CD4-positive, alpha-beta T cell (primary cell): ENCODE results near the gene OXA1L. TPM values are rescaled to one million over a fixed set of nuclear protein-coding genes. Genes with fewer than 3 reads are reported as not detected.
"Not testable (repeated sequence)": the region's sequence is repeated elsewhere in the genome, so short reads cannot be mapped to it uniquely, and the experiment has no call there.

Experiments
- ATAC-seq: fragments of 200-7000 bp; cut with Tn5 transposase; one replicate; pipeline ENCODE4 v1.10.0; 2022; ENCODE audit warnings: mild to moderate bottlenecking; ENCODE audit not compliant: poor library complexity
- CTCF ChIA-PET: fragments of 350-600 bp; sonication (Branson Sonifier 250); formaldehyde crosslinking; loops from one replicate; lab custom pipeline; 2021; ENCODE audit warnings: antibody characterized with exemption, inconsistent platforms; lab: Charles Lee
- POLR2A ChIA-PET: fragments of 350-600 bp; sonication (Branson Sonifier 250); formaldehyde crosslinking; loops from one replicate; lab custom pipeline; 2021; ENCODE audit warnings: antibody characterized with exemption, inconsistent platforms; lab: Charles Lee
- DNase-seq, 14 experiments: peaks; one replicate each; pipeline ENCODE4 v3.0.0-alpha.2; 2013 to 2020; ENCODE audit warnings: mixed read lengths in 2 of 14
- H3K27ac ChIP-seq, 2 donors: one replicate each; pipeline versions ENCODE4 v1.5.1 to v1.7.0; 2013; ENCODE audit warnings: low read length in 2 of 2, low read depth in 1 of 2, mild to moderate bottlenecking in 1 of 2
- H3K27me3 ChIP-seq, 2 experiments: 1 replicate in 1 of 2; 2 replicates in 1 of 2; pipeline versions ENCODE4 v1.6.1 to v1.7.0; 2013; ENCODE audit warnings: low read length in 2 of 2, control low read depth in 1 of 2, mild to moderate bottlenecking in 1 of 2, moderate library complexity in 1 of 2; ENCODE audit not compliant: insufficient read depth in 2 of 2, control insufficient read depth in 1 of 2
- H3K36me3 ChIP-seq: one replicate; pipeline ENCODE4 v1.6.1; 2013; ENCODE audit warnings: low read length, control low read depth; ENCODE audit not compliant: insufficient read depth
- H3K4me1 ChIP-seq: one replicate; pipeline ENCODE4 v1.6.1; 2013; ENCODE audit warnings: low read length, control low read depth; ENCODE audit not compliant: insufficient read depth
- H3K4me3 ChIP-seq: one replicate; pipeline ENCODE4 v1.5.1; 2013; ENCODE audit warnings: mild to moderate bottlenecking, low read length, moderate library complexity
- H3K9me3 ChIP-seq, 2 experiments: 1 replicate in 1 of 2; 2 replicates in 1 of 2; pipeline versions ENCODE4 v1.6.1 to v1.7.0; 2013; ENCODE audit warnings: low read length in 2 of 2, mild to moderate bottlenecking in 2 of 2, control low read depth in 1 of 2, moderate library complexity in 1 of 2; ENCODE audit not compliant: control insufficient read depth in 1 of 2, insufficient read depth in 1 of 2
- H3K27ac Mint-ChIP-seq: one replicate; pipeline ENCODE4 v1.8.0; 2020; ENCODE audit warnings: mixed read lengths
- H3K27me3 Mint-ChIP-seq: one replicate; pipeline ENCODE4 v1.8.0; 2021; ENCODE audit warnings: mixed read lengths
- H3K36me3 Mint-ChIP-seq: one replicate; pipeline ENCODE4 v1.8.0; 2021; ENCODE audit warnings: low read depth, mixed read lengths
- H3K4me1 Mint-ChIP-seq: one replicate; pipeline ENCODE4 v1.8.0; 2021; ENCODE audit warnings: low read depth, mixed read lengths
- H3K4me3 Mint-ChIP-seq: one replicate; pipeline ENCODE4 v1.8.0; 2020; ENCODE audit warnings: mild to moderate bottlenecking, mixed read lengths
- H3K9me3 Mint-ChIP-seq: one replicate; pipeline ENCODE4 v1.8.0; 2020; ENCODE audit warnings: mixed read lengths
- CTCF ChIP-seq: fragments of 200-600 bp; IDR thresholded peaks from one replicate; pipeline ENCODE4 v1.8.0; 2022; ENCODE audit warnings: antibody characterized with exemption, mild to moderate bottlenecking
- intact Hi-C, 2 experiments: fragments of 100-400 bp; cut with DNase I in 1 of 2; cut with micrococcal nuclease in 1 of 2; formaldehyde crosslinking; loops; one replicate each; pipeline versions ENCODE4 v1.15.1 to v1.9.0; 2023 to 2025; cut with DNase I, micrococcal nuclease
- total RNA-seq, 174 experiments: library from RNA in 2 of 174; stranded (reverse) in 2 of 174; gene quantifications; one replicate each; pipeline ENCODE4 v1.2.3 and lab custom pipeline; 2021 to 2026

Gene OXA1L
- total RNA-seq, 2 experiments from 2014 or later = 176 to 177 TPM

GRCh38 chr14:22773162-22774010 lies 6.9 kb downstream of the OXA1L start:
- no peak overlapping the region for H3K4me3 Mint-ChIP-seq
- ChIA-PET CTCF (interaction anchor here (1.7 kb wide), 1 partner anchor 12 kb away, joined by 6 read pairs; no protein-coding TSS in a partner anchor), POLR2A (interaction anchor here (1.0 kb wide), 1 partner anchor 13 kb away, joined by 4 read pairs; no protein-coding TSS in a partner anchor)
- DNase-seq (no peak), ATAC-seq (no peak)
- peaks cover 12% of the 10 kb centered on the region for H3K4me1 Mint-ChIP-seq
- no peak overlapping the region for H3K27ac Mint-ChIP-seq
- no peaks in the 10 kb centered on the region for H3K27me3 Mint-ChIP-seq
- no peaks in the 10 kb centered on the region for H3K9me3 Mint-ChIP-seq
- H3K36me3 Mint-ChIP-seq = peaks cover 67% of the 10 kb centered on the region
- no peak overlapping the region for H3K4me3 ChIP-seq
- no peak for TF ChIP-seq CTCF
- H3K9me3 ChIP-seq = no peaks in the 10 kb centered on the region
- H3K36me3 ChIP-seq = peaks cover 54% of the 10 kb centered on the region
- H3K27me3 ChIP-seq = no peaks in the 10 kb centered on the region
- no peaks in the 10 kb centered on the region for H3K4me1 ChIP-seq
- H3K27ac ChIP-seq = no peak overlapping the region
- intact Hi-C loops = no loop called here

- Histone ChIP-seq H3K4me3 (no peak overlapping the region), H3K4me1 (no peaks in the 10 kb centered on the region), H3K36me3 (peaks cover 48% of the 10 kb centered on the region), H3K27me3 (no peaks in the 10 kb centered on the region), H3K9me3 (no peaks in the 10 kb centered on the region), H3K27ac (no peak overlapping the region)
- ChIA-PET CTCF (interaction anchor here (1.7 kb wide), 1 partner anchor 12 kb away, joined by 6 read pairs; no protein-coding TSS in a partner anchor), POLR2A (interaction anchor here (0.8 kb wide), 1 partner anchor 8 kb away, joined by 3 read pairs; the partner anchor contains the start of gene OXA1L)
- intact Hi-C loops = no loop called here
- peaks cover 6% of the 10 kb centered on the region for H3K4me1 Mint-ChIP-seq
- ATAC-seq = no peak
- H3K4me3 Mint-ChIP-seq = no peak overlapping the region
- H3K27me3 Mint-ChIP-seq = no peaks in the 10 kb centered on the region
- peaks cover 59% of the 10 kb centered on the region for H3K36me3 Mint-ChIP-seq
- no peak for DNase-seq
- no peak for TF ChIP-seq CTCF
- no peaks in the 10 kb centered on the region for H3K9me3 Mint-ChIP-seq
- H3K27ac Mint-ChIP-seq = no peak overlapping the region
Observed at GRCh38 chr14:22774011-22774706, 7.7 kb downstream of the OXA1L start.

DNA sequence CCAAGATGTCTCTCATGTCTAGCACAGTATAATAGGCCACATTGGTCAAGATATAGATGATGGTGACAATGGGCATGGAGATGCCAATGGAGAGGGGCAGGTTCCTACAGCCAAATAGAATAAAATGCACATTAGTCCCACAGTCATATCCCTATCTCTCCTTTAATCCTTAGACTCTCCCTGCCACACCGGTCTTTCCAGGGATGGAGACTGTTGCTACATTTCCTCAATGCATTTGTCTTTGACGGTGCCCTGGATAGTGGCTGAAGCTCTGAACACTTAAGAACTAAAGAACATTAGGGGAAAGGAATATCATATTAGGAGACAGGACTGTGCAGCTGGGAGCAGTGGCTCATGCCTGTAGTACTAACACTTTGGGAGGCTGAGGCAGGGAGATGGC lies 9.7 kb downstream of the OXA1L start:
- CTCF ChIA-PET = no interaction called here
- DNase-seq (no peak), ATAC-seq (no peak)
- H3K4me3 ChIP-seq = no peak overlapping the region
- intact Hi-C loops = no loop called here
- no peak for TF ChIP-seq CTCF
- H3K36me3 Mint-ChIP-seq = peaks cover 39% of the 10 kb centered on the region
- no peaks in the 10 kb centered on the region for H3K4me1 ChIP-seq
- no peak overlapping the region for H3K4me3 Mint-ChIP-seq
- H3K27ac ChIP-seq = no peak overlapping the region
- H3K27ac Mint-ChIP-seq = no peak overlapping the region
- H3K36me3 ChIP-seq = peaks cover 27% of the 10 kb centered on the region
- H3K9me3 Mint-ChIP-seq = no peaks in the 10 kb centered on the region
- H3K9me3 ChIP-seq = no peaks in the 10 kb centered on the region
- no peaks in the 10 kb centered on the region for H3K4me1 Mint-ChIP-seq
- POLR2A ChIA-PET = no interaction called here
- no peaks in the 10 kb centered on the region for H3K27me3 ChIP-seq
- no peaks in the 10 kb centered on the region for H3K27me3 Mint-ChIP-seq

DNA sequence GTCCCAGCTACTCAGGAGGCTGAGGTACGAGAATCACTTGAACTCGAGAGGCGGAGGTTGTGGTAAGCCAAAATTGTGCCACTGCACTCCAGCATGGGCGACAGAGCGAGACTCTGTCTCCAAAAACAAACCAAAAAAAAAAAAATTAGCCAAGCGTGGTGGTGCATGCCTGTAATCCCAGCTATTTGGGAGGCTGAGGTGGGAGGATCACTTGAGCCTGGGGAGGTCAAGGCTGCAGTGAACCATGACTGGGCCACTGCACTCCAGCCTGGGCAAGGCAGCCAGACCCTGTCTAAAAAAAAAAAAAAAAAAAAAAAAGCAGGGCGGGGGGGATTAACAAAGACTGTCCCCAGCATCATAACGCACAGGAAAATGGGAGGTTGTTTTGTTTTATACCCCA lies 10.4 kb downstream of the OXA1L start:
- H3K9me3 ChIP-seq, H3K27me3 ChIP-seq, H3K4me3 Mint-ChIP-seq, H3K27ac ChIP-seq, H3K4me3 ChIP-seq, CTCF ChIA-PET, H3K9me3 Mint-ChIP-seq, DNase-seq, H3K27ac Mint-ChIP-seq, H3K4me1 Mint-ChIP-seq, ATAC-seq, intact Hi-C loops, H3K27me3 Mint-ChIP-seq, H3K4me1 ChIP-seq, POLR2A ChIA-PET: not testable (repeated sequence)
- H3K36me3 Mint-ChIP-seq = peaks cover 33% of the 10 kb centered on the region
- peaks cover 21% of the 10 kb centered on the region for H3K36me3 ChIP-seq
